Right atrium auricular region (tissue), 2 donors: ENCODE data around the gene ELMO1. TPM values are rescaled to one million over a fixed set of nuclear protein-coding genes. Genes with fewer than 3 reads are reported as not detected.

ENCODE experiments used
- DNase-seq: peaks from one replicate; pipeline ENCODE4 v3.0.0-alpha.2; 2019; ENCODE audit warnings: low spot score
- H3K27ac ChIP-seq, 2 donors: fragments of 200-600 bp; sonication (generic); 1 replicate in 1 of 2; 2 replicates in 1 of 2; pipeline ENCODE4 v1.5.1; 2016 to 2019
- H3K27me3 ChIP-seq, 2 donors: fragments of 200-600 bp; sonication (generic); one replicate each; pipeline versions ENCODE4 v1.5.1 to v1.6.0; 2017 to 2019
- H3K36me3 ChIP-seq: fragments of 200-600 bp; sonication (generic); one replicate; pipeline ENCODE4 v1.5.1; 2016
- H3K4me1 ChIP-seq, 2 donors: fragments of 200-600 bp; sonication (generic); one replicate each; pipeline versions ENCODE4 v1.5.1 to v1.6.0; 2017 to 2019
- H3K4me3 ChIP-seq, 2 donors: fragments of 200-600 bp; sonication (generic); 1 replicate in 1 of 2; 2 replicates in 1 of 2; pipeline ENCODE4 v1.5.1; 2017 to 2019; ENCODE audit warnings: mild to moderate bottlenecking in 1 of 2, moderate library complexity in 1 of 2
- H3K9me3 ChIP-seq, 2 donors: fragments of 200-600 bp; sonication (generic); one replicate each; pipeline ENCODE4 v1.5.1; 2019
- total RNA-seq, 2 donors: library from RNA; depleted of rRNA; stranded (reverse); fragments of >200 nt; gene quantifications; one replicate each; pipeline ENCODE4 v1.1.0, GENCODE V29; 2016
- TF ChIP-seq, protein P1 (sequence below), 2 donors: fragments of 200-600 bp; sonication (generic); IDR thresholded peaks; one replicate each; pipeline ENCODE4 v1.5.1; 2019; ENCODE audit warnings: antibody characterized with exemption in 2 of 2

The ELMO1 gene
- total RNA-seq, 2 donors from 2014 or later: 24.4 to 45.1 TPM

DNA sequence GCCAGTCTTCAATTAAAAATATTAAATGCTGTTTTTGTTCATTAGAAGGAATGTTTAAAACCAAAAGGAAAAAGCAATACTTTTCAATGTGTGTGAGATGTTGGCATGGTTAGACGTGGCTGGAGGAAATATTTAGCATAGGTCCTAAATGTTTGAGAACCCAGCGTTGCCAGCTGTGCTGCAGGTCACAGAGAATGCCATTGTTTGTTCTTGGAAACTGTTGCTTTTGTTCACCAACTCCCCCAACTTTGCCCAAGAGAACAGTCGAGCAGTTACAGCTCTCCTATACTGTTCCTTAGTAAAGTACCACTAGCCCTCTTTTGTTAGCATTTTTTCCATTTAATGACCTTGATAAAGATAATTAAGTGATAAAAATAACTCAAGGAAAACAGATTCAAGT is 44.5 kb upstream of the ELMO1 start:
- Histone ChIP-seq H3K27me3 (no peaks in the 10 kb centered on the region), H3K9me3 (peaks cover 0 to 5% of the 10 kb centered on the region in 2 donors), H3K4me3 (no peak overlapping the region), H3K4me1 (no peaks in the 10 kb centered on the region), H3K27ac (no peak overlapping the region), H3K36me3 (no peaks in the 10 kb centered on the region)
- DNase-seq: no peak
- TF ChIP-seq, protein P1, sequence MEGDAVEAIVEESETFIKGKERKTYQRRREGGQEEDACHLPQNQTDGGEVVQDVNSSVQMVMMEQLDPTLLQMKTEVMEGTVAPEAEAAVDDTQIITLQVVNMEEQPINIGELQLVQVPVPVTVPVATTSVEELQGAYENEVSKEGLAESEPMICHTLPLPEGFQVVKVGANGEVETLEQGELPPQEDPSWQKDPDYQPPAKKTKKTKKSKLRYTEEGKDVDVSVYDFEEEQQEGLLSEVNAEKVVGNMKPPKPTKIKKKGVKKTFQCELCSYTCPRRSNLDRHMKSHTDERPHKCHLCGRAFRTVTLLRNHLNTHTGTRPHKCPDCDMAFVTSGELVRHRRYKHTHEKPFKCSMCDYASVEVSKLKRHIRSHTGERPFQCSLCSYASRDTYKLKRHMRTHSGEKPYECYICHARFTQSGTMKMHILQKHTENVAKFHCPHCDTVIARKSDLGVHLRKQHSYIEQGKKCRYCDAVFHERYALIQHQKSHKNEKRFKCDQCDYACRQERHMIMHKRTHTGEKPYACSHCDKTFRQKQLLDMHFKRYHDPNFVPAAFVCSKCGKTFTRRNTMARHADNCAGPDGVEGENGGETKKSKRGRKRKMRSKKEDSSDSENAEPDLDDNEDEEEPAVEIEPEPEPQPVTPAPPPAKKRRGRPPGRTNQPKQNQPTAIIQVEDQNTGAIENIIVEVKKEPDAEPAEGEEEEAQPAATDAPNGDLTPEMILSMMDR (IDR thresholded peaks at IDR 0.05): no peak

DNA sequence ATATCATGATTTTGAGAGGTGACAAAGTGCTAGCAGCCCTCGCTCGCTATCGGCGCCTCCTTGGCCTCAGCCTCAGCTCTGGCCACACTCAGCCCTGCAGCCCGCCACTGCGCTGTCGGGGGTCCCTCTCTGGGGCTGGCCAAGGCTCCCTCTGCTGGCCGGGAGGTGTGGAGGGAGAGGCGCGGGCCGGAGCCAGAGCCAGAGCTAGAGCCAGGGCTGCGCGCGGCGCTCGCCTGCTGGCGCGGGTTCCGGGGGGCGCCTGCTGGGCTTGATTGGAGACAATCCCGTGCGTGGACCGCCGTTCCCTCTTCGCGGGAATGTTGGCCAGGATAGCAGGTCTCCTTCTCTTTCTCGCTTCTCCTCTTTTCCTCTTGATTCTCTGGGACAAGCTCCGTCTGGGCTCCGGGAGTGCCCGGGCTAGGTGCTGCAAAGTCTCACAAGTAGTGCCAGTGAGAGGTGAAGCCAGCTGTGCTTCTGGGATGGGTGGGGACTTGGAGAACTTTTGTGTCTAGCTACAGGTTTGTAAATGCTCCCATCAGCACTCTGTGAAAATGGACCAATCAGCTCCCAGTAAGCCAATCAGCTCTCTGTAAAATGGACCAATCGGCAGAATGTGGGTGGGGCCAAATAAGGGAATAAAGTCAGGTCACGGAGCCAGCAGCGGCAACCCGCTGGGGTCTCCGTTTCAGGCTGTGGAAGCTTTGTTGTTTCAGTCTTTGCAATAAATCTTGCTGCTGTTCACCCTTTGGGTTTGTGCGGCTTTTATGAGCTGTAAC is 43.4 kb upstream of the ELMO1 start:
- DNase-seq: no peak
- no peaks in the 10 kb centered on the region for H3K36me3 ChIP-seq
- no peak overlapping the region for H3K27ac ChIP-seq
- H3K4me3 ChIP-seq: no peak overlapping the region
- TF ChIP-seq, protein P1 (IDR thresholded peaks at IDR 0.05): no peak
- H3K27me3 ChIP-seq: no peaks in the 10 kb centered on the region
- H3K9me3 ChIP-seq: peaks cover 0 to 8% of the 10 kb centered on the region in 2 donors
- no peaks in the 10 kb centered on the region for H3K4me1 ChIP-seq

DNA sequence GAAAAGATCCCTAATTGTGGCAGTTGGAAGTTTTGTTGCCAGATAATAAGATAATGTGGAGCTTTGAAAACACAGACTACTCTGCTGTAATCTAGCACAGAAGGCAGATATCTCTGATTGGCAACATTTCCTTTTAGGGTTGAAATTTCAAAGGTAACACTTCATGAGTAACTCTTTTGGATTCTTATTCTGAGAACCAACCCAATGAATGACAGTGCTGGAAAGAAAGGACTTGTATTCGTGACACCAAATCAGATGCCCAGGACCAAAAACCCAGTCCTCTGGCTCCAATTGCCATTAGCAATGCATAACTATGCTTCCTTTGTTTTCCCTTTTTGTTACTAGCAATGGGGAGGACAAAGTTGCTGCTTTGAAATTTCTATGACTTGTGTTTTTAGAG is 41.0 kb upstream of the ELMO1 start:
- Histone ChIP-seq H3K27ac (no peak overlapping the region), H3K27me3 (no peaks in the 10 kb centered on the region), H3K9me3 (peaks cover 0 to 8% of the 10 kb centered on the region in 2 donors), H3K4me1 (no peaks in the 10 kb centered on the region), H3K36me3 (no peaks in the 10 kb centered on the region), H3K4me3 (no peak overlapping the region)
- no peak for DNase-seq
- TF ChIP-seq, protein P1 (IDR thresholded peaks at IDR 0.05): no peak

DNA sequence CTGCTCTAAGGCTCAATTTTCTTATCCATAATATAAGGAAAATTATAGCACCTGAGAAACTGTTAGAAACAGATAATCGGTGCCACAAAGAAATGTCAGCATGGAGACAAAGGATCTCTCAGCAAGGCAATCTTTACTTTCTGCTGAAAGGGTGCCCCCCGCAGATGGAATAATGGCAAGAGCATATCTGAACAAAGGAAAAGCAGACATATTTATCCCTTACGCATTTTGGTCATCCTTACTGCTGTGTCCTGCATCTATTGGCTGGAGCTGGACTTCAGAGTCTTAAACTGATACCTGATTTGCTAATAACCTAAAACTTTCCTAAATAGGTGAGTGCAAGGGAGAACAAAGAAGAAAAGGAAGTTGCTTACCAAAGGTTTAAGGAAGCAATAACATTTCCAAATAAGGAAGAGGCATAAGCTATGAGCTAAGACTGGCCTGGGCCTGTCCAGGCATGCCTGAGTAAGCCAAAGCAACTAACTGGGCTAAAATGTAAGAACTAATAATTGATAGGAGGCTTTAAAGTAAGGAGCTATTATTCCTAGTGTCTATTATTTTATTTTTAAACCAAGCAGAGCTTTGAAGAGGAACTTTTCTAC is 39.6 kb upstream of the ELMO1 start:
- Histone ChIP-seq H3K4me1 (no peaks in the 10 kb centered on the region), H3K4me3 (no peak overlapping the region)
- TF ChIP-seq, protein P1 (IDR thresholded peaks at IDR 0.05): no peak

DNA sequence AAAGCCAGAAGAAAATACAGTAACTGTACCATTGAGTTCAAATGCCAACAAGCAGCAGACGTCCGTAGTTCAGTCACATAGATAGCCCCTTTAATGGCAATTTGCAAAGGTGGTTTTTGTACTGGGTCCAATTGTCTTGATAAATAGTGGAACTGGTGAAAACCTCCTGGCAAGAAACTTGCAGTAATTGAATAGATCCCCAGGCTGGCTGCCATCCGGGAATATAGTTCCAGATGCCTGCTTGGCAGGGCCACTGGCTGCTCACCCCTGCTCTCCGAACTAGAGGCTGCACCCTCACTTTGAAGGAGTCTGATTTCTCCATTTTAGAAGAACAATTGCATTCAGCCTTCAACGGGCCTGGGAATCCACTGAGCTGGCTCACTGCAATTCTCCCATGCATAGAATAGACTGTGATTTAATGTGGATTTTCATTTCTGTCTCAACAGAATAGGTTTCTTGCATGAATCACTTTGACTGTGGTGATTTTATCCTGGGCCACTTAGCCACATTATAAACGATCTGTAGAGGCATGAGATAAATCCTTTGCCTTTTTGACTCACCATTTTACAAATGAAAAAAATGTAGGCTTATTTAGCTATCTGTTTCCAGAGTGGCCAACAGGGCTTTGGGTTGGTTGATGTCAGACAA is 35.9 kb upstream of the ELMO1 start:
- Histone ChIP-seq H3K4me3 (no peak overlapping the region), H3K27ac (no peak overlapping the region), H3K36me3 (no peaks in the 10 kb centered on the region), H3K27me3 (no peaks in the 10 kb centered on the region), H3K9me3 (peaks cover 0 to 8% of the 10 kb centered on the region in 2 donors), H3K4me1 (no peaks in the 10 kb centered on the region)
- TF ChIP-seq, protein P1 (IDR thresholded peaks at IDR 0.05): no peak
- no peak for DNase-seq

More for the DNA sequence above, 39.6 kb upstream of the ELMO1 start:
- no peaks in the 10 kb centered on the region for H3K27me3 ChIP-seq
- peaks cover 0 to 8% of the 10 kb centered on the region in 2 donors for H3K9me3 ChIP-seq
- no peak for DNase-seq
- no peak overlapping the region for H3K27ac ChIP-seq
- no peaks in the 10 kb centered on the region for H3K36me3 ChIP-seq
